K562 (cell line): ENCODE measurements around the gene TSPAN14. TPM values are rescaled to one million over a fixed set of nuclear protein-coding genes. Genes with fewer than 3 reads are reported as not detected.
A peak's percentile ranks its signal among the peaks of the same experiment; 100 is the strongest.

Experiments
- BHLHE40 ChIP-seq: IDR thresholded peaks from 2 replicates; pipeline ENCODE4 v1.6.1; 2011; ENCODE audit warnings: low read length, improper control_type of control experiment
- E2F6 ChIP-seq, 2 experiments: IDR thresholded peaks; 2 replicates each; pipeline ENCODE4 v1.6.1; 2011; ENCODE audit warnings: borderline replicate concordance in 1 of 2, control low read depth in 1 of 2, low read depth in 1 of 2, low read length in 1 of 2, mild to moderate bottlenecking in 1 of 2, mixed read lengths in 1 of 2, moderate library complexity in 1 of 2; ENCODE audit not compliant: insufficient read depth in 1 of 2, insufficient read length in 1 of 2, poor library complexity in 1 of 2, severe bottlenecking in 1 of 2; ENCODE audit errors: extremely low read depth in 1 of 2
- NR2C1 ChIP-seq, 2 experiments: fragments of 450-650 bp; IDR thresholded peaks; 2 replicates each; pipeline ENCODE4 v1.6.1; 2017; ENCODE audit warnings: mild to moderate bottlenecking in 2 of 2, antibody characterized with exemption in 1 of 2, inconsistent platforms in 1 of 2, missing compliant biosample characterization in 1 of 2, missing genetic modification characterization in 1 of 2
- NR2C2 ChIP-seq, 2 experiments: fragments of 200-800 bp in 1 of 2; sonication (Bioruptor generic) in 1 of 2; sonication (generic) in 1 of 2; formaldehyde crosslinking in 1 of 2; IDR thresholded peaks; 2 replicates each; pipeline versions ENCODE4 v1.6.1 to v1.8.0; 2016 to 2022; ENCODE audit warnings: mild to moderate bottlenecking in 1 of 2, missing compliant biosample characterization in 1 of 2, missing genetic modification characterization in 1 of 2, missing genetic modification reagents in 1 of 2
- POLR2G ChIP-seq: fragments of 200-400 bp; formaldehyde crosslinking; IDR thresholded peaks from 2 replicates; pipeline ENCODE4 v1.6.1; 2017; ENCODE audit warnings: low read depth, mild to moderate bottlenecking, antibody characterized with exemption, low read length, moderate library complexity
- RBBP5 ChIP-seq: fragments of 200-600 bp; sonication (generic); IDR thresholded peaks from 2 replicates; pipeline ENCODE4 v1.6.1; 2012; ENCODE audit warnings: borderline replicate concordance, mild to moderate bottlenecking, low read length, control low read depth, inconsistent platforms; ENCODE audit not compliant: insufficient read depth, poor library complexity, severe bottlenecking
- RBFOX2 ChIP-seq: fragments of 200-400 bp; formaldehyde crosslinking; IDR thresholded peaks from 2 replicates; pipeline ENCODE4 v1.6.1; 2017; ENCODE audit warnings: low read depth, mild to moderate bottlenecking, low read length, moderate library complexity
- SIN3A ChIP-seq, 2 experiments: fragments of 150-350 bp in 1 of 2; IDR thresholded peaks; 2 replicates each; pipeline ENCODE4 v1.6.1; 2011 to 2016; ENCODE audit warnings: borderline replicate concordance in 2 of 2, low read depth in 2 of 2, low read length in 2 of 2, mild to moderate bottlenecking in 2 of 2, moderate library complexity in 2 of 2; ENCODE audit not compliant: control insufficient read depth in 1 of 2
- SLC30A9 ChIP-seq: fragments of 250-450 bp; sonication (Bioruptor Pico); IDR thresholded peaks from 2 replicates; pipeline ENCODE4 v1.8.0; 2022; ENCODE audit warnings: mild to moderate bottlenecking, moderate library complexity
- SMARCE1 ChIP-seq: fragments of 450-650 bp; IDR thresholded peaks from 2 replicates; pipeline ENCODE4 v1.7.1; 2016; ENCODE audit warnings: mild to moderate bottlenecking
- ZBTB11 ChIP-seq, 3 experiments: fragments of 200-800 bp in 1 of 3; fragments of 250-450 bp in 1 of 3; fragments of 450-650 bp in 1 of 3; sonication (Bioruptor Pico) in 1 of 3; sonication (Bioruptor generic) in 1 of 3; formaldehyde crosslinking in 1 of 3; IDR thresholded peaks; 2 replicates each; pipeline versions ENCODE4 v1.6.1 to v1.8.0; 2016 to 2022; ENCODE audit warnings: mild to moderate bottlenecking in 2 of 3, missing genetic modification characterization in 2 of 3, missing compliant biosample characterization in 1 of 3, moderate library complexity in 1 of 3
- ZC3H4 ChIP-seq: sonication (generic); formaldehyde crosslinking; IDR thresholded peaks from 2 replicates; pipeline ENCODE4 v1.9.0; 2021; ENCODE audit warnings: missing genetic modification reagents, borderline replicate concordance
- ZNF639 ChIP-seq, 2 experiments: fragments of 200-800 bp in 1 of 2; sonication (Bioruptor generic) in 1 of 2; sonication (generic) in 1 of 2; formaldehyde crosslinking in 1 of 2; IDR thresholded peaks in 1 of 2; conservative IDR thresholded peaks in 1 of 2; 2 replicates each; pipeline versions ENCODE4 v1.5.0 to v1.6.1; 2016 to 2020; ENCODE audit warnings: missing compliant biosample characterization in 1 of 2, missing genetic modification characterization in 1 of 2, missing genetic modification reagents in 1 of 2
- polyA plus RNA-seq, 8 experiments: library from polyadenylated mRNA; depleted of rRNA in 4 of 8; stranded (reverse) in 5 of 8; unstranded in 3 of 8; fragments of >200 nt; fragmentation: Nextera tagmentation in 2 of 8; fragmentation: Illumina TruSeq in 1 of 8; extraction: Ambion mirVana in 2 of 8; extraction: Trizol in 1 of 8; gene quantifications; 2 replicates each; pipeline versions ENCODE4 v1.2.1 to v1.2.3, GENCODE V29; 2011 to 2014; ENCODE audit warnings: inconsistent platforms in 1 of 8, missing spikeins in 1 of 8
- total RNA-seq, 7 experiments: library from RNA; depleted of rRNA in 6 of 7; stranded (reverse); fragments of >200 nt in 6 of 7; fragmentation: Illumina TruSeq in 2 of 7; extraction: Trizol in 2 of 7; gene quantifications; 2 replicates each; pipeline versions ENCODE4 v1.2.1 to v1.2.3, GENCODE V29; 2011 to 2021; ENCODE audit warnings: low replicate concordance in 1 of 7

TSPAN14 gene
- total and polyA plus RNA-seq, 9 of the 15 experiments (the other 6 are each of a cell fraction or from before 2014, with no cell fraction given): 5.8 to 92.9 (median 23.3) TPM

GRCh38 chr10:80454513-80455460 is 677 bp downstream of the TSPAN14 start (continued):
- TF ChIP-seq POLR2G (peak; percentile 38; the same call in 1 of the 2 replicates), E2F6 (IDR thresholded peaks at IDR 0.05; ENCODE audit: borderline replicate concordance in 1 of 2, extremely low read depth in 1 of 2, insufficient read depth in 1 of 2, insufficient read length in 1 of 2, low read depth in 1 of 2, low read length in 1 of 2, poor library complexity in 1 of 2, severe bottlenecking in 1 of 2) (peak in 1 of 2 experiments; percentile 1), RBFOX2 (peak; percentile 54), BHLHE40 (no peak), NR2C1 (IDR thresholded peaks at IDR 0.05) (peak; percentile 59), NR2C1 (tag; IDR thresholded peaks at IDR 0.05) (peak; percentile 12), ZC3H4 (CRISPR knock-in tag) (no peak), ZBTB11 (CRISPR knock-in tag; IDR thresholded peaks at IDR 0.05) (0 out of 6 replicates have a peak, but pooled peaks of 1 of the 3 experiments have one; percentile 20), RBBP5 (peak; percentile 17), NR2C2 (CRISPR knock-in tag; IDR thresholded peaks at IDR 0.05) (no peak), NR2C2 (tag; IDR thresholded peaks at IDR 0.05) (peak; percentile 75), ZNF639 (CRISPR knock-in tag; conservative IDR thresholded peaks at IDR 0.05 in 1 of 2, IDR thresholded peaks at IDR 0.05 in 1 of 2) (0 out of 4 replicates have a peak, but pooled peaks of 1 of the 2 experiments have one; percentile 32), SLC30A9 (no peak), SIN3A (IDR thresholded peaks at IDR 0.05; ENCODE audit: borderline replicate concordance in 2 of 2, control insufficient read depth in 1 of 2, low read depth in 2 of 2, low read length in 2 of 2) (0 out of 4 replicates have a peak, but pooled peaks of 1 of the 2 experiments have one; percentile 44), SMARCE1 (peak; percentile 56; the same call in 1 of the 2 replicates)
